ENCODE data around the gene IZUMO1.
"Not testable (repeated sequence)": the region's sequence is repeated elsewhere in the genome, so short reads cannot be mapped to it uniquely, and the experiment has no call there.

Gene IZUMO1

GRCh38 chr19:48735031-48735615, 11.6 kb downstream of the IZUMO1 start:
- DNase-seq = no peak

GRCh38 chr19:48734625-48735024, 12.1 kb downstream of the IZUMO1 start:
- no peak for DNase-seq

- no peak for DNase-seq
Measured at GRCh38 chr19:48731452-48731851, 15.3 kb downstream of the IZUMO1 start.

GRCh38 chr19:48728911-48729664, 17.6 kb downstream of the IZUMO1 start:
- no peak for DNase-seq

GRCh38 chr19:48726556-48726955, 20.2 kb downstream of the IZUMO1 start:
- no peak for DNase-seq

- DNase-seq = no peak
Measured at GRCh38 chr19:48724796-48725753, 21.6 kb downstream of the IZUMO1 start.

- no peak for DNase-seq
Measured at GRCh38 chr19:48722196-48722708, 24.5 kb downstream of the IZUMO1 start.

GRCh38 chr19:48720613-48721296, 26.0 kb downstream of the IZUMO1 start:
- DNase-seq = peak; percentile 92

- DNase-seq = no peak
Measured at GRCh38 chr19:48720251-48720612, 26.5 kb downstream of the IZUMO1 start.

GRCh38 chr19:48719263-48720171, 27.2 kb downstream of the IZUMO1 start, which contains the start of gene MAMSTR:
MAMSTR (minus strand) TSS chr19:48719725; CDS start chr19:48719031, 694 bp downstream.
- DNase-seq = no peak

- no peak for DNase-seq
Measured at GRCh38 chr19:48718711-48719231, 27.9 kb downstream of the IZUMO1 start.

GRCh38 chr19:48718106-48718505, 28.6 kb downstream of the IZUMO1 start:
- DNase-seq = not testable (repeated sequence)

GRCh38 chr19:48716562-48717291, 30.0 kb downstream of the IZUMO1 start:
- DNase-seq = no peak

GRCh38 chr19:48715681-48716171, 31.0 kb downstream of the IZUMO1 start:
- DNase-seq = no peak

- DNase-seq = no peak
Measured at GRCh38 chr19:48714759-48715675, 31.7 kb downstream of the IZUMO1 start.

GRCh38 chr19:48713864-48714755, 32.6 kb downstream of the IZUMO1 start:
- DNase-seq = peak; percentile 97

- no peak for DNase-seq
Measured at GRCh38 chr19:48713041-48713863, 33.5 kb downstream of the IZUMO1 start.

All from activated naive CD4-positive, alpha-beta T cell treated with anti-CD3 and anti-CD28 coated beads, Interleukin-2, amount 50 U/mL, for 16 hours (primary cell).